Heart right ventricle (tissue), 16 donors: Measurements from ENCODE around the gene HMG20A. TPM values are rescaled to one million over a fixed set of nuclear protein-coding genes. Genes with fewer than 3 reads are reported as not detected.

Experiments
- ATAC-seq, 8 donors: fragments of 200-7000 bp; cut with Tn5 transposase; one replicate each; pipeline ENCODE4 v1.9.1; 2020; ENCODE audit warnings: mild to moderate bottlenecking in 8 of 8, moderate library complexity in 8 of 8, moderate number of reproducible peaks in 1 of 8
- DNase-seq, 2 donors: peaks; one replicate each; pipeline ENCODE4 v3.0.0-alpha.2; 2020
- H3K27ac ChIP-seq, 10 donors: fragments of 200-600 bp; sonication (generic) in 2 of 10; one replicate each; pipeline versions ENCODE4 v1.5.0 to v1.8.0; 2020 to 2022; ENCODE audit warnings: mild to moderate bottlenecking in 3 of 10
- H3K27me3 ChIP-seq, 7 donors: fragments of 200-600 bp; one replicate each; pipeline ENCODE4 v1.8.0; 2021 to 2022; ENCODE audit warnings: mild to moderate bottlenecking in 2 of 7
- H3K36me3 ChIP-seq, 9 donors: fragments of 200-600 bp; sonication (generic) in 1 of 9; one replicate each; pipeline versions ENCODE4 v1.5.0 to v1.8.0; 2020 to 2022; ENCODE audit warnings: mild to moderate bottlenecking in 2 of 9
- H3K4me1 ChIP-seq, 9 donors: fragments of 200-600 bp; sonication (generic) in 1 of 9; one replicate each; pipeline versions ENCODE4 v1.5.0 to v1.8.0; 2020 to 2022; ENCODE audit warnings: mild to moderate bottlenecking in 4 of 9
- H3K4me3 ChIP-seq, 10 donors: fragments of 200-600 bp; sonication (generic) in 2 of 10; one replicate each; pipeline versions ENCODE4 v1.5.0 to v1.8.0; 2020 to 2022; ENCODE audit warnings: mild to moderate bottlenecking in 7 of 10, moderate library complexity in 2 of 10
- H3K9me3 ChIP-seq, 11 donors: fragments of 200-600 bp in 10 of 11; sonication (generic) in 2 of 11; one replicate each; pipeline versions ENCODE4 v1.5.0 to v1.8.0; 2013 to 2022; ENCODE audit warnings: mild to moderate bottlenecking in 2 of 11, control low read depth in 1 of 11, moderate library complexity in 1 of 11
- WGBS, 2 donors: extraction: QIAGEN DNeasy Blood & Tissue Kit; methylation state at CpG; one replicate each; pipeline ENCODE4 v1.1.7; 2013; ENCODE audit warnings: inconsistent platforms in 1 of 2; 5-methylcytosine and 5-hydroxymethylcytosine counted together
- intact Hi-C, 10 donors: fragments of 100-400 bp; cut with DNase I; formaldehyde crosslinking; loops; one replicate each; pipeline versions ENCODE4 v1.11.1 to v1.14.2; 2022
- polyA plus RNA-seq, 2 donors: library from polyadenylated mRNA; stranded (reverse); fragments of 200-250 nt; gene quantifications; one replicate each; pipeline ENCODE4 v1.2.3, GENCODE V29; 2013
- total RNA-seq, 10 donors: library from RNA; stranded (reverse); fragmentation: NEBNext Ultra II Directional in 3 of 10; extraction: Animal tissue kit (Norgen Biotek cat#: 25700) in 3 of 10; gene quantifications; one replicate each; pipeline versions ENCODE4 v1.2.1 to v1.2.4, GENCODE V29; 2021 to 2023
- TF ChIP-seq, protein P1 (sequence below), 9 donors: fragments of 200-600 bp; sonication (generic) in 2 of 9; IDR thresholded peaks; one replicate each; pipeline versions ENCODE4 v1.5.0 to v1.8.0; 2021 to 2022; ENCODE audit warnings: antibody characterized with exemption in 9 of 9, mild to moderate bottlenecking in 5 of 9, moderate library complexity in 1 of 9
- donor health status: Arrhythmogenic right ventricular cardiomyopathy.
- donor health status: ischemic (EF 13 %, LVEDD 7.1; RV severe dilation, severe dysfunction).
- donor health status: healthy with polysubstance abuse.
- donor health status: DM: no; HTN: yes; CAD: no.
- donor health status: DM: no; HTN: no; CAD: no.
- donor health status: ischemic (EF 25% LVEDD 6.9; RV normal size, moderate dysfunction).
- donor health status: ischemic (EF 25% LVEDD 5.7; RV mildly dilated, moderate dysfunction).
- donor health status: healthy.
- donor health status: DM: yes; HTN: yes; CAD: no.
- donor health status: Ischemic cardiomyopathy.
- donor health status: ischemic (EF 35%, LVEDD 5.7; RV mildly dilated, moderate dysfunction).
- donor health status: nonischemic (EF 11% LVEDD 7.7; RV severe dilation, severe dysfunction).
- donor health status: DM: yes; HTN: yes; CAD: no.
- donor health status: PGD.
- donor health status: ischemic (EF 29% LVEDD 5.4; RV normal size, mild dysfunction).
- donor health status: nonischemic (EF 23%, LVEDD 6.1; RV moderate dilation, normal function).

Gene HMG20A
- total and polyA plus RNA-seq, 12 donors, result 9.9 to 60.2 (median 37.5) TPM

DNA sequence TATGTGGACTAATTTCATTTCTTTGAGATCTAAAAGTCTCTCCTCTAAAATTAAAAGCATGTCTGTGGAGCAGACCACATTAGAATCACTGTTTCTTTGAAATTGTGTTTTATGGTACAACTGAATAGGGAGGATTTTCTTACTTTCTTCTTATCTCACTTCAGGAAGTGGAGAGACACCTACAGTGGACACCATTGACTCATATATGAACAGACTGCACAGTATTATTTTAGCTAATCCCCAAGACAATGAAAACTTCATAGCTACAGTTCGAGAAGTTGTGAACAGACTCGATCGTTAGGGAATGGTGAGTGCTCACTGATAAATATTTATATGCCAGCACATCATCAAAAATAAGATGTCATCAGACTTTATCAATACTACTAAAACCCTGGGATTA, 58.3 kb downstream of the HMG20A start:
- H3K4me1 ChIP-seq, result peaks cover 4 to 64% (median 44%) of the 10 kb centered on the region in 9 donors

DNA sequence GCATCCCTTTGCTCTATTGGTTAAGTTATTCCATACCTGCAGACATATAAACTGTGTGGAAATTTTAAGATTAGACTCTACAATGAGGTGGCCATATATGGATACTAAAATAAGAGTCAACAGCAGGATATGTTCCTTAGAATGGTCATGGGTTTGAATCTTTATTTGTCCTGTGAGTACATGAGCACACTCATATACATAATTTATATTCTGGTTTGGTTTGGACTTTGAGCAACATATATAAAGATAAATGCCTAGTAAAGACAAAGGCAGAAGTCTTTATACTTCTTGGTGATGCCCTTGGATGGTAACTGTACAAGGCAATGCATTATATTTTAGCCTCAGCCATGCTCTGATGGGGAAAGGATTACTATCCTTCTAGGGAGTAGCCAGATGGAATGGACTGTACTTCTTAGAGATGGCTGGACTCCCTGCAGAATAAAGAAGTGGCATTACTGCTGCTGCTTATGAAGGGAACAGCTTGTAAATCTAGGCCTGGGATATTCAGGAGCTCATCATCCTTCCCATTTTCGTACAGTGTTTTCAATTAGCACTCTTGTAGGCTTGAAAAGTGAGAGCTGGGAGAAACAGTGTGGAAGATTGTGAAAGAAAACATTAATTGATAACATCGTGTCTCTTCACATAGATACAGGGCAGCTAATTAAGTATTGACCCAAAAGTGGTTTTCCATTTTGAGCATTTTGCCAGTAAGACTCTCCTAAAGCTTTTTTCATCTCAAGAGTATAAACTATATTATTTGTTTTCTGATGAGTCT, 60.4 kb downstream of the HMG20A start:
- no peaks in the 10 kb centered on the region for H3K27me3 ChIP-seq
- H3K27ac ChIP-seq, result peak overlapping the region in 9 of 10 donors; percentile 28 to 85 (median 63)
- peaks cover 4 to 63% (median 41%) of the 10 kb centered on the region in 9 donors for H3K4me1 ChIP-seq
- peaks cover 0 to 89% (median 22%) of the 10 kb centered on the region in 9 donors for H3K36me3 ChIP-seq
- no peaks in the 10 kb centered on the region for H3K9me3 ChIP-seq
- DNase-seq, result no peak
- no peak overlapping the region for H3K4me3 ChIP-seq
- TF ChIP-seq, protein P1, sequence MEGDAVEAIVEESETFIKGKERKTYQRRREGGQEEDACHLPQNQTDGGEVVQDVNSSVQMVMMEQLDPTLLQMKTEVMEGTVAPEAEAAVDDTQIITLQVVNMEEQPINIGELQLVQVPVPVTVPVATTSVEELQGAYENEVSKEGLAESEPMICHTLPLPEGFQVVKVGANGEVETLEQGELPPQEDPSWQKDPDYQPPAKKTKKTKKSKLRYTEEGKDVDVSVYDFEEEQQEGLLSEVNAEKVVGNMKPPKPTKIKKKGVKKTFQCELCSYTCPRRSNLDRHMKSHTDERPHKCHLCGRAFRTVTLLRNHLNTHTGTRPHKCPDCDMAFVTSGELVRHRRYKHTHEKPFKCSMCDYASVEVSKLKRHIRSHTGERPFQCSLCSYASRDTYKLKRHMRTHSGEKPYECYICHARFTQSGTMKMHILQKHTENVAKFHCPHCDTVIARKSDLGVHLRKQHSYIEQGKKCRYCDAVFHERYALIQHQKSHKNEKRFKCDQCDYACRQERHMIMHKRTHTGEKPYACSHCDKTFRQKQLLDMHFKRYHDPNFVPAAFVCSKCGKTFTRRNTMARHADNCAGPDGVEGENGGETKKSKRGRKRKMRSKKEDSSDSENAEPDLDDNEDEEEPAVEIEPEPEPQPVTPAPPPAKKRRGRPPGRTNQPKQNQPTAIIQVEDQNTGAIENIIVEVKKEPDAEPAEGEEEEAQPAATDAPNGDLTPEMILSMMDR (IDR thresholded peaks at IDR 0.05), result no peak
- intact Hi-C loops, result loop anchor here in 2 of 10 donors (5.0 kb wide), 2 partner anchors 59 to 289 kb away; partner anchors contain the start of genes HMG20A (in 1 of the 2) and PEAK1 (in 1 of the 2)
- ATAC-seq, result no peak
- 72 to 82% methylated on average over 2 of the region's 2 CpGs for WGBS, 2 donors

More for the DNA sequence above, 58.3 kb downstream of the HMG20A start:
- ATAC-seq (no peak), DNase-seq (no peak)
- Histone ChIP-seq H3K27ac (no peak overlapping the region), H3K9me3 (no peaks in the 10 kb centered on the region), H3K4me3 (no peak overlapping the region), H3K36me3 (peaks cover 0 to 83% (median 16%) of the 10 kb centered on the region in 9 donors), H3K27me3 (no peaks in the 10 kb centered on the region)
- TF ChIP-seq, protein P1 (IDR thresholded peaks at IDR 0.05), result no peak
- 94 to 95% methylated on average over 3 of the region's 3 CpGs for WGBS, 2 donors
- intact Hi-C loops, result no loop called here

DNA sequence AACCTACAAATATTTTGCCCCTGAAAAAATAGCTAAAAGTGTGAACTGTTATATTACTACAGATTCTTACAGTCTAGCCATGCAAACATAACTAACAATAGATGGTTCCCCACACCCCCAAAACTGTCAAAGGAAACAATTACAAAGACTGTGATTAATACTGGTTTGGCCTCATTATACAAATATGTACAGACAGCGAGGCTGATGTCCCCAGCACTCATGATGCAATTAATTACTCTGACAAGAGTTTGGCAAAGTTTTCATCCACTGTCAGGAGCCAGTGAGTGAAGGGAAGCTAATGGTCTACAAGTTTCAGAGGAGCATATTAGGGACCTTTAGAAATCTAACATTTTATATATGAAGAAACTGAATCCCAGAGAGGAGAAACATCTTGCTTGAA, 61.0 kb downstream of the HMG20A start:
- H3K9me3 ChIP-seq, result no peaks in the 10 kb centered on the region
- peak overlapping the region; percentile 20 to 85 (median 60) for H3K27ac ChIP-seq
- TF ChIP-seq, protein P1 (IDR thresholded peaks at IDR 0.05), result no peak
- no peaks in the 10 kb centered on the region for H3K27me3 ChIP-seq
- H3K36me3 ChIP-seq, result peaks cover 0 to 89% (median 22%) of the 10 kb centered on the region in 9 donors
- ATAC-seq, result peak; percentile 39 to 90 (median 64)
- peaks cover 5 to 68% (median 47%) of the 10 kb centered on the region in 9 donors for H3K4me1 ChIP-seq
- DNase-seq, result no peak
- WGBS, 2 donors, result 4 to 19% methylated on average over 1 of the region's 1 CpG
- intact Hi-C loops, result loop anchor here in 2 of 10 donors (5.0 kb wide), 2 partner anchors 59 to 289 kb away; partner anchors contain the start of genes HMG20A (in 1 of the 2) and PEAK1 (in 1 of the 2)
- H3K4me3 ChIP-seq, result no peak overlapping the region

DNA sequence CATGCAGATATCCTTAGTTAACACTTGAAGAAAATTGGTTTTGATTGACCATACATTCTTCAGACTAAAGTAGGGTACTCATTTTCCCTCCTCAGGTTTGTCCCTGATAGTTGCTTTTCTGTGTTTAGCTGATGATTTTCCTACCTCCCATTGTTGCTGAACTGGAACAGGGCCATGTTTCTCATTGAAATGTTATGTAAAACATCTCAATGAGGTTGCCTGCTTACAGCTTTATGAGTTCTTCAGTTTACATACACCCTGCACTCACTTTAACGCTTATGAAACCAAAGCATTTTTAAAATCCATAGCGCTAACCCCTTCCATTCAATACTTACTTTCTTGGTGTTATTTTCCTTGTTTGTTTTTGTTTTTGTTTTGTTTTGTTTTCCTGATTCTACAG, 61.9 kb downstream of the HMG20A start:
- DNase-seq (no peak), ATAC-seq (peak in 4 of 8 donors; percentile 50 to 63 (median 55))
- intact Hi-C loops, result loop anchor here in 2 of 10 donors (5.0 kb wide), 2 partner anchors 60 to 290 kb away; partner anchors contain the start of genes HMG20A (in 1 of the 2) and PEAK1 (in 1 of the 2)
- TF ChIP-seq, protein P1 (IDR thresholded peaks at IDR 0.05), result no peak
- H3K9me3 ChIP-seq, result no peaks in the 10 kb centered on the region
- H3K4me1 ChIP-seq, result peaks cover 9 to 73% (median 56%) of the 10 kb centered on the region in 9 donors
- H3K27me3 ChIP-seq, result no peaks in the 10 kb centered on the region
- no peak overlapping the region for H3K4me3 ChIP-seq
- WGBS, 2 donors, result 42 to 47% methylated on average over 2 of the region's 2 CpGs
- peak overlapping the region in 9 of 10 donors; percentile 20 to 85 (median 63) for H3K27ac ChIP-seq
- H3K36me3 ChIP-seq, result peaks cover 0 to 81% (median 22%) of the 10 kb centered on the region in 9 donors
